GM18519 (cell line): ENCODE measurements around the gene KCTD10.
"Not testable (repeated sequence)": the region's sequence is repeated elsewhere in the genome, so short reads cannot be mapped to it uniquely, and the experiment has no call there.

Source experiments
- ATAC-seq: cut with Tn5 transposase; IDR thresholded peaks from one replicate; pipeline ENCODE4 v1.9.1; 2021; ENCODE audit warnings: mild to moderate bottlenecking, moderate library complexity; ENCODE audit not compliant: unreplicated experiment, low FRiP score

Gene KCTD10

GRCh38 chr12:109450980-109451379 is 26.1 kb downstream of the KCTD10 start:
- no peak for ATAC-seq

- ATAC-seq, result no peak
These were observed 27.1 kb downstream of the KCTD10 start for GRCh38 chr12:109449845-109450532.

GRCh38 chr12:109448707-109449390 is 28.3 kb downstream of the KCTD10 start:
- no peak for ATAC-seq

- ATAC-seq, result no peak
These were observed 28.8 kb downstream of the KCTD10 start for GRCh38 chr12:109448272-109448671.

- ATAC-seq, result no peak
These were observed 29.6 kb downstream of the KCTD10 start for GRCh38 chr12:109447482-109447881.

- no peak for ATAC-seq
These were observed 30.2 kb downstream of the KCTD10 start for GRCh38 chr12:109446869-109447268.

GRCh38 chr12:109445191-109445609 is 31.9 kb downstream of the KCTD10 start:
- ATAC-seq, result no peak

GRCh38 chr12:109444259-109444658 is 32.8 kb downstream of the KCTD10 start:
- ATAC-seq, result no peak

- no peak for ATAC-seq
These were observed 33.3 kb downstream of the KCTD10 start for GRCh38 chr12:109443794-109444193.

GRCh38 chr12:109440851-109441490 is 36.1 kb downstream of the KCTD10 start:
- ATAC-seq, result no peak

GRCh38 chr12:109439951-109440350 is 37.1 kb downstream of the KCTD10 start:
- not testable (repeated sequence) for ATAC-seq

- no peak for ATAC-seq
These were observed 37.9 kb downstream of the KCTD10 start for GRCh38 chr12:109439181-109439580.

- no peak for ATAC-seq
These were observed 40.9 kb downstream of the KCTD10 start for GRCh38 chr12:109436188-109436560.

- no peak for ATAC-seq
These were observed 41.5 kb downstream of the KCTD10 start for GRCh38 chr12:109435428-109436187.

GRCh38 chr12:109434582-109434981 is 42.5 kb downstream of the KCTD10 start:
- no peak for ATAC-seq

GRCh38 chr12:109433618-109434017 is 43.5 kb downstream of the KCTD10 start:
- no peak for ATAC-seq

GRCh38 chr12:109432842-109433304 is 44.2 kb downstream of the KCTD10 start:
- no peak for ATAC-seq

- ATAC-seq, result no peak
These were observed 44.7 kb downstream of the KCTD10 start for GRCh38 chr12:109432431-109432830.

- ATAC-seq, result no peak
These were observed 46.9 kb downstream of the KCTD10 start for GRCh38 chr12:109430244-109430643.

- not testable (repeated sequence) for ATAC-seq
These were observed 48.3 kb downstream of the KCTD10 start for GRCh38 chr12:109428804-109429203.
